Measurements from ENCODE around the gene RECQL.

RECQL gene

GRCh38 chr12:21501258-21502163, at the start of gene RECQL, which contains the start of gene GOLT1B:
TSS of gene RECQL (minus strand) at chr12:21501635. CDS start at chr12:21499570, 2,065 bp downstream.
TSS of gene GOLT1B (plus strand) at chr12:21501789. CDS start at chr12:21501924, 135 bp downstream.
- TF ChIP-seq CSRNP3 (CRISPR knock-in tag; IDR thresholded peaks at IDR 0.05) (no peak), ZNF70 (CRISPR knock-in tag; IDR thresholded peaks at IDR 0.05) (no peak), ISL1 (CRISPR knock-in tag; IDR thresholded peaks at IDR 0.05) (no peak), SNAI2 (CRISPR knock-in tag; IDR thresholded peaks at IDR 0.05) (no peak), ESRRG (CRISPR knock-in tag; IDR thresholded peaks at IDR 0.05) (no peak), TCF4 (CRISPR knock-in tag; IDR thresholded peaks at IDR 0.05; ENCODE audit: borderline replicate concordance) (no peak), BACH2 (CRISPR knock-in tag; IDR thresholded peaks at IDR 0.05; ENCODE audit: borderline replicate concordance) (no peak), ARNTL (CRISPR knock-in tag; IDR thresholded peaks at IDR 0.05; ENCODE audit: borderline replicate concordance, low read depth) (no peak), ZC3H10 (CRISPR knock-in tag; IDR thresholded peaks at IDR 0.05) (no peak), ZFP3 (CRISPR knock-in tag; IDR thresholded peaks at IDR 0.05) (no peak)
- ATAC-seq: peak; percentile 97

GRCh38 chr12:21547437-21547836, 46.0 kb upstream of the RECQL start:
- TF ChIP-seq TOX (CRISPR knock-in tag; IDR thresholded peaks at IDR 0.05; ENCODE audit: borderline replicate concordance): no peak
- no peak for ATAC-seq

GRCh38 chr12:21546716-21547115, 45.3 kb upstream of the RECQL start:
- no peak for ATAC-seq
- TF ChIP-seq ZNF8 (CRISPR knock-in tag; IDR thresholded peaks at IDR 0.05) (no peak), POU6F1 (CRISPR knock-in tag; IDR thresholded peaks at IDR 0.05; ENCODE audit: borderline replicate concordance, low read depth) (no peak), ZNF70 (CRISPR knock-in tag; IDR thresholded peaks at IDR 0.05) (no peak)

GRCh38 chr12:21545557-21545956, 44.1 kb upstream of the RECQL start:
- TF ChIP-seq OSR1 (CRISPR knock-in tag; IDR thresholded peaks at IDR 0.05): no peak
- no peak for TF ChIP-seq ZNF70 (CRISPR knock-in tag; IDR thresholded peaks at IDR 0.05)
- no peak for TF ChIP-seq ZFP30 (CRISPR knock-in tag; IDR thresholded peaks at IDR 0.05)
- TF ChIP-seq ISL1 (CRISPR knock-in tag; IDR thresholded peaks at IDR 0.05): no peak
- TF ChIP-seq CSDC2 (CRISPR knock-in tag; IDR thresholded peaks at IDR 0.05): no peak
- no peak for TF ChIP-seq PPARA (CRISPR knock-in tag; IDR thresholded peaks at IDR 0.05; ENCODE audit: borderline replicate concordance)
- no peak for TF ChIP-seq ZFP3 (CRISPR knock-in tag; IDR thresholded peaks at IDR 0.05)
- no peak for ATAC-seq

- ATAC-seq: no peak
- TF ChIP-seq TSHZ2 (CRISPR knock-in tag; IDR thresholded peaks at IDR 0.05): no peak
- TF ChIP-seq OSR1 (CRISPR knock-in tag; IDR thresholded peaks at IDR 0.05): no peak
- no peak for TF ChIP-seq PPARA (CRISPR knock-in tag; IDR thresholded peaks at IDR 0.05; ENCODE audit: borderline replicate concordance)
- TF ChIP-seq POU6F1 (CRISPR knock-in tag; IDR thresholded peaks at IDR 0.05; ENCODE audit: borderline replicate concordance, low read depth): no peak
- TF ChIP-seq TCF4 (CRISPR knock-in tag; IDR thresholded peaks at IDR 0.05; ENCODE audit: borderline replicate concordance): no peak
- no peak for TF ChIP-seq CSDC2 (CRISPR knock-in tag; IDR thresholded peaks at IDR 0.05)
- no peak for TF ChIP-seq ZFP3 (CRISPR knock-in tag; IDR thresholded peaks at IDR 0.05)
- no peak for TF ChIP-seq CSRNP3 (CRISPR knock-in tag; IDR thresholded peaks at IDR 0.05)
- TF ChIP-seq GLIS3 (CRISPR knock-in tag; IDR thresholded peaks at IDR 0.05): no peak
- TF ChIP-seq ZNF565 (CRISPR knock-in tag; conservative IDR thresholded peaks at IDR 0.05; ENCODE audit: low read depth): no peak
- no peak for TF ChIP-seq ZC3H10 (CRISPR knock-in tag; IDR thresholded peaks at IDR 0.05)
- no peak for TF ChIP-seq TOX (CRISPR knock-in tag; IDR thresholded peaks at IDR 0.05; ENCODE audit: borderline replicate concordance)
- TF ChIP-seq PATZ1 (CRISPR knock-in tag; IDR thresholded peaks at IDR 0.05; ENCODE audit: borderline replicate concordance): no peak
- TF ChIP-seq RARB (CRISPR knock-in tag; IDR thresholded peaks at IDR 0.05): no peak
- no peak for TF ChIP-seq ZNF70 (CRISPR knock-in tag; IDR thresholded peaks at IDR 0.05)
These were observed 41.7 kb upstream of the RECQL start for GRCh38 chr12:21543151-21543550.
